GM12878 (cell line): ENCODE data around the gene WWC2. TPM values are rescaled to one million over a fixed set of nuclear protein-coding genes. Genes with fewer than 3 reads are reported as not detected.

Source experiments
- BACH1 ChIP-seq: fragments of 450-650 bp; IDR thresholded peaks from 2 replicates; pipeline ENCODE4 v1.6.1; 2017; ENCODE audit warnings: mild to moderate bottlenecking, borderline replicate concordance
- CEBPB ChIP-seq, 2 experiments: fragments of 150-350 bp in 1 of 2; IDR thresholded peaks; 2 replicates each; pipeline ENCODE4 v1.6.1; 2012 to 2014; ENCODE audit warnings: low read depth in 2 of 2, low read length in 2 of 2, borderline replicate concordance in 1 of 2, inconsistent platforms in 1 of 2
- GABPA ChIP-seq: IDR thresholded peaks from 2 replicates; pipeline ENCODE4 v1.6.1; 2014; ENCODE audit warnings: antibody characterized with exemption, low read depth, mild to moderate bottlenecking, inconsistent platforms
- JUND ChIP-seq: IDR thresholded peaks from 2 replicates; pipeline ENCODE4 v1.6.1; 2012; ENCODE audit warnings: low read depth, mild to moderate bottlenecking, low read length, improper control_type of control experiment, moderate library complexity
- NBN ChIP-seq: fragments of 450-650 bp; IDR thresholded peaks from 2 replicates; pipeline ENCODE4 v1.6.1; 2016
- polyA plus RNA-seq, 11 experiments: library from polyadenylated mRNA; depleted of rRNA in 4 of 11; unstranded in 6 of 11; stranded (reverse) in 5 of 11; fragments of >200 nt; fragmentation: Nextera tagmentation in 4 of 11; fragmentation: Illumina TruSeq in 1 of 11; extraction: Ambion mirVana in 4 of 11; extraction: Trizol in 1 of 11; gene quantifications; 1 replicate in 1 of 11; 2 replicates in 10 of 11; pipeline versions ENCODE4 v1.2.1 to v1.2.3, GENCODE V29; 2011 to 2016; ENCODE audit warnings: inconsistent platforms in 2 of 11, missing spikeins in 2 of 11, low read depth in 1 of 11
- total RNA-seq, 4 experiments: library from RNA; depleted of rRNA in 3 of 4; stranded (reverse); fragments of >200 nt in 3 of 4; fragmentation: Illumina TruSeq in 1 of 4; extraction: Trizol in 1 of 4; gene quantifications; 2 replicates each; pipeline versions ENCODE4 v1.2.1 to v1.2.3, GENCODE V29; 2013 to 2021
- TF ChIP-seq, protein P1 (sequence below): IDR thresholded peaks from 2 replicates; pipeline ENCODE4 v1.6.1; 2012; ENCODE audit warnings: low read length, inconsistent platforms

WWC2 gene
- total and polyA plus RNA-seq, 10 of the 15 experiments (the other 5 are each of a cell fraction or from before 2014, with no cell fraction given) = 0.02 to 0.72 (median 0.06) TPM; not detected in 3

DNA sequence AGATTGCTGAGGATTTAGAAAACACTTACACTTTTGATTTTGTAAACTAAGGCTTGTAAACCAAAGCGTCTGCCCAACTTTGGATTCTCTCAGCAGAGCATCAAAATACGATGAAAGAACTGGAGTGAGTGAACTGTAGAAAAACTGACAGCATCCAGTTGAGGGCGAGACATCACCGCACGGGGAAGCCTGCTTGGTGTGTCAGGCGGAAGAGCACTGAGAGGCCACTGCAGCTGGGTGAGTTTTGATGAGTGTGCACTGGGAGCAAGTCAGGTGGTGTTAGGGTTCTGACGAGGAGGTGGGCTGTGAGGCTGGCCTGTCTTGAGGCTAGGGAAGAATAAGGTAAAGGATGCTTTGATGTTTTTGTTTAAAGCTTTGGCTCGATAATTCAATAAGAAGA lies 270.0 kb downstream of the WWC2 start (continued):
- no peak for TF ChIP-seq NBN
- no peak for TF ChIP-seq BACH1
- no peak for TF ChIP-seq JUND
- no peak for TF ChIP-seq CEBPB (IDR thresholded peaks at IDR 0.05; ENCODE audit: borderline replicate concordance in 1 of 2, low read depth in 2 of 2, low read length in 2 of 2)
- TF ChIP-seq, protein P1, sequence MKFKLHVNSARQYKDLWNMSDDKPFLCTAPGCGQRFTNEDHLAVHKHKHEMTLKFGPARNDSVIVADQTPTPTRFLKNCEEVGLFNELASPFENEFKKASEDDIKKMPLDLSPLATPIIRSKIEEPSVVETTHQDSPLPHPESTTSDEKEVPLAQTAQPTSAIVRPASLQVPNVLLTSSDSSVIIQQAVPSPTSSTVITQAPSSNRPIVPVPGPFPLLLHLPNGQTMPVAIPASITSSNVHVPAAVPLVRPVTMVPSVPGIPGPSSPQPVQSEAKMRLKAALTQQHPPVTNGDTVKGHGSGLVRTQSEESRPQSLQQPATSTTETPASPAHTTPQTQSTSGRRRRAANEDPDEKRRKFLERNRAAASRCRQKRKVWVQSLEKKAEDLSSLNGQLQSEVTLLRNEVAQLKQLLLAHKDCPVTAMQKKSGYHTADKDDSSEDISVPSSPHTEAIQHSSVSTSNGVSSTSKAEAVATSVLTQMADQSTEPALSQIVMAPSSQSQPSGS = no peak
- no peak for TF ChIP-seq GABPA

Other genes with a start within 250 kb of the WWC2 start
- 73.5 and 74.6 TPM in 2 replicates for gene DCTD, start 181.9 kb upstream of the WWC2 start, total RNA-seq (2014; rRNA removed)
- 83.1 and 84.6 TPM in 2 replicates for gene DCTD, start 181.9 kb upstream of the WWC2 start, total RNA-seq (2014; rRNA removed; fragmentation: Illumina TruSeq; extraction: Trizol)
- 112 and 116 TPM in 2 replicates for gene DCTD, start 181.9 kb upstream of the WWC2 start, total RNA-seq (2021)
- 137 and 143 TPM in 2 replicates for gene DCTD, start 181.9 kb upstream of the WWC2 start, polyA plus RNA-seq (2011; rRNA removed)
- 118 and 128 TPM in 2 replicates for gene DCTD, start 181.9 kb upstream of the WWC2 start, polyA plus RNA-seq (2014; fragmentation: Illumina TruSeq; extraction: Trizol)
- 10 to 100 TPM; 37.8 to 58.4 TPM for gene DCTD, start 181.9 kb upstream of the WWC2 start, polyA plus RNA-seq (2014; fragmentation: Nextera tagmentation; extraction: Ambion mirVana)
- gene DCTD, start 181.9 kb upstream of the WWC2 start, polyA plus RNA-seq (2014; rRNA removed) = 96.4 and 104 TPM in 2 replicates
- 10 to 100 TPM; 79.9 to 99.6 TPM for gene DCTD, start 181.9 kb upstream of the WWC2 start, polyA plus RNA-seq (2016; fragmentation: Nextera tagmentation; extraction: Ambion mirVana)
- gene CLDN22, start 221.0 kb downstream of the WWC2 start, total RNA-seq (2014; rRNA removed) = not detected in 2 replicates
- gene CLDN22, start 221.0 kb downstream of the WWC2 start, total RNA-seq (2014; rRNA removed; fragmentation: Illumina TruSeq; extraction: Trizol) = not detected in 2 replicates
- not detected in 2 replicates for gene CLDN22, start 221.0 kb downstream of the WWC2 start, total RNA-seq (2021)
- gene CLDN22, start 221.0 kb downstream of the WWC2 start, polyA plus RNA-seq (2011; rRNA removed) = not detected in 2 replicates
- gene CLDN22, start 221.0 kb downstream of the WWC2 start, polyA plus RNA-seq (2014; fragmentation: Illumina TruSeq; extraction: Trizol) = not detected in 2 replicates
- not detected for gene CLDN22, start 221.0 kb downstream of the WWC2 start, polyA plus RNA-seq (2014; fragmentation: Nextera tagmentation; extraction: Ambion mirVana)
- not detected in 2 replicates for gene CLDN22, start 221.0 kb downstream of the WWC2 start, polyA plus RNA-seq (2014; rRNA removed)
- gene CLDN22, start 221.0 kb downstream of the WWC2 start, polyA plus RNA-seq (2016; fragmentation: Nextera tagmentation; extraction: Ambion mirVana) = not detected
- gene CLDN24, start 223.2 kb downstream of the WWC2 start, total RNA-seq (2014; rRNA removed) = not detected in 2 replicates
- gene CLDN24, start 223.2 kb downstream of the WWC2 start, total RNA-seq (2014; rRNA removed; fragmentation: Illumina TruSeq; extraction: Trizol) = not detected in 2 replicates
- gene CLDN24, start 223.2 kb downstream of the WWC2 start, total RNA-seq (2021) = not detected in 2 replicates
- not detected in 2 replicates for gene CLDN24, start 223.2 kb downstream of the WWC2 start, polyA plus RNA-seq (2011; rRNA removed)
- not detected in 2 replicates for gene CLDN24, start 223.2 kb downstream of the WWC2 start, polyA plus RNA-seq (2014; fragmentation: Illumina TruSeq; extraction: Trizol)
- not detected for gene CLDN24, start 223.2 kb downstream of the WWC2 start, polyA plus RNA-seq (2014; fragmentation: Nextera tagmentation; extraction: Ambion mirVana)
- not detected in 2 replicates for gene CLDN24, start 223.2 kb downstream of the WWC2 start, polyA plus RNA-seq (2014; rRNA removed)
- not detected for gene CLDN24, start 223.2 kb downstream of the WWC2 start, polyA plus RNA-seq (2016; fragmentation: Nextera tagmentation; extraction: Ambion mirVana)